Measurements from ENCODE around the gene C3orf22. TPM values are rescaled to one million over a fixed set of nuclear protein-coding genes. Genes with fewer than 3 reads are reported as not detected.

Gene C3orf22
- total RNA-seq, 1 donor from 2014 or later, result 0.38 TPM

- no peaks in the 10 kb centered on the region for H3K4me1 Mint-ChIP-seq
- H3K4me3 Mint-ChIP-seq, result no peak overlapping the region
- no peak for DNase-seq (ENCODE audit: low spot score in 2 of 2, unreplicated experiment in 2 of 2)
- no peaks in the 10 kb centered on the region for H3K36me3 Mint-ChIP-seq
- no peak overlapping the region for H3K27ac Mint-ChIP-seq
- H3K27me3 Mint-ChIP-seq (ENCODE audit: low read depth), result no peaks in the 10 kb centered on the region
- no peaks in the 10 kb centered on the region for H3K9me3 Mint-ChIP-seq
- TF ChIP-seq CTCF (IDR thresholded peaks at IDR 0.05; ENCODE audit: unreplicated experiment), result no peak
Measured at GRCh38 chr3:126573492-126574117, 14.9 kb upstream of the C3orf22 start.

GRCh38 chr3:126571078-126571477, 12.3 kb upstream of the C3orf22 start:
- TF ChIP-seq CTCF (IDR thresholded peaks at IDR 0.05; ENCODE audit: unreplicated experiment), result no peak
- H3K36me3 Mint-ChIP-seq, result no peaks in the 10 kb centered on the region
- no peaks in the 10 kb centered on the region for H3K4me1 Mint-ChIP-seq
- no peak overlapping the region for H3K27ac Mint-ChIP-seq
- no peak for DNase-seq (ENCODE audit: low spot score in 2 of 2, unreplicated experiment in 2 of 2)
- no peak overlapping the region for H3K4me3 Mint-ChIP-seq
- H3K9me3 Mint-ChIP-seq, result no peaks in the 10 kb centered on the region
- peaks cover 8% of the 10 kb centered on the region for H3K27me3 Mint-ChIP-seq (ENCODE audit: low read depth)

GRCh38 chr3:126570103-126570541, 11.4 kb upstream of the C3orf22 start:
- Mint-ChIP-seq H3K36me3 (no peaks in the 10 kb centered on the region), H3K9me3 (no peaks in the 10 kb centered on the region), H3K27me3 (ENCODE audit: low read depth) (peaks cover 15% of the 10 kb centered on the region), H3K4me1 (no peaks in the 10 kb centered on the region), H3K27ac (no peak overlapping the region), H3K4me3 (no peak overlapping the region)
- no peak for DNase-seq (ENCODE audit: low spot score in 2 of 2, unreplicated experiment in 2 of 2)
- TF ChIP-seq CTCF (IDR thresholded peaks at IDR 0.05; ENCODE audit: unreplicated experiment), result no peak

GRCh38 chr3:126569390-126569975, 10.8 kb upstream of the C3orf22 start:
- Mint-ChIP-seq H3K27me3 (ENCODE audit: low read depth) (peaks cover 18% of the 10 kb centered on the region), H3K27ac (no peak overlapping the region), H3K36me3 (no peaks in the 10 kb centered on the region), H3K4me3 (no peak overlapping the region), H3K4me1 (no peaks in the 10 kb centered on the region), H3K9me3 (no peaks in the 10 kb centered on the region)
- DNase-seq (ENCODE audit: low spot score in 2 of 2, unreplicated experiment in 2 of 2), result no peak
- no peak for TF ChIP-seq CTCF (IDR thresholded peaks at IDR 0.05; ENCODE audit: unreplicated experiment)

- no peak for TF ChIP-seq CTCF (IDR thresholded peaks at IDR 0.05; ENCODE audit: unreplicated experiment)
- H3K27me3 Mint-ChIP-seq (ENCODE audit: low read depth), result peaks cover 18% of the 10 kb centered on the region
- DNase-seq (ENCODE audit: low spot score in 2 of 2, unreplicated experiment in 2 of 2), result peak in 1 of 2 experiments; percentile 37
- no peak overlapping the region for H3K4me3 Mint-ChIP-seq
- H3K4me1 Mint-ChIP-seq, result no peaks in the 10 kb centered on the region
- no peaks in the 10 kb centered on the region for H3K36me3 Mint-ChIP-seq
- H3K9me3 Mint-ChIP-seq, result no peaks in the 10 kb centered on the region
- H3K27ac Mint-ChIP-seq, result no peak overlapping the region
Measured at GRCh38 chr3:126568776-126569342, 10.1 kb upstream of the C3orf22 start.
